Neural crest cell (in vitro differentiated cells): Measurements from ENCODE around the gene ANKH. TPM values are rescaled to one million over a fixed set of nuclear protein-coding genes. Genes with fewer than 3 reads are reported as not detected.

ENCODE experiments used
- DNase-seq: peaks from one replicate; pipeline ENCODE4 v3.0.0; 2021; ENCODE audit warnings: low read depth, mixed read lengths, low spot score
- H3K27ac Mint-ChIP-seq: one replicate; pipeline ENCODE4 v1.8.0; 2021; ENCODE audit warnings: mild to moderate bottlenecking, mixed read lengths; ENCODE audit not compliant: unreplicated experiment
- H3K27me3 Mint-ChIP-seq: 2 replicates; pipeline ENCODE4 v1.8.0; 2021; ENCODE audit warnings: low read depth, mild to moderate bottlenecking, mixed read lengths
- H3K36me3 Mint-ChIP-seq: 2 replicates; pipeline ENCODE4 v1.8.0; 2021; ENCODE audit warnings: low read depth, mild to moderate bottlenecking, mixed read lengths
- H3K4me1 Mint-ChIP-seq: 2 replicates; pipeline ENCODE4 v1.8.0; 2021; ENCODE audit warnings: mixed read lengths
- H3K4me3 Mint-ChIP-seq: one replicate; pipeline ENCODE4 v1.8.0; 2021; ENCODE audit warnings: mild to moderate bottlenecking, mixed read lengths
- H3K9me3 Mint-ChIP-seq: 2 replicates; pipeline ENCODE4 v1.8.0; 2021; ENCODE audit warnings: mixed read lengths
- CTCF ChIP-seq: fragments of 200-600 bp; sonication (generic); conservative IDR thresholded peaks from 2 replicates; pipeline ENCODE4 v1.5.0; 2021; ENCODE audit warnings: antibody characterized with exemption, mild to moderate bottlenecking
- total RNA-seq: library from RNA; stranded (reverse); gene quantifications from 2 replicates; pipeline ENCODE4 v1.2.1, GENCODE V29; 2021

ANKH gene
- total RNA-seq, 1 donor from 2014 or later: 28.6 TPM

- Mint-ChIP-seq H3K4me1 (peaks cover 9% of the 10 kb centered on the region), H3K36me3 (peaks cover 2% of the 10 kb centered on the region), H3K27ac (no peak overlapping the region), H3K4me3 (no peak overlapping the region), H3K9me3 (no peaks in the 10 kb centered on the region), H3K27me3 (no peaks in the 10 kb centered on the region)
- TF ChIP-seq CTCF: no peak
- DNase-seq: no peak
Measured at GRCh38 chr5:14681236-14681752, 190.3 kb downstream of the ANKH start.

GRCh38 chr5:14679595-14679994, 192.0 kb downstream of the ANKH start:
- Mint-ChIP-seq H3K4me3 (no peak overlapping the region), H3K36me3 (peaks cover 2% of the 10 kb centered on the region), H3K9me3 (no peaks in the 10 kb centered on the region), H3K27me3 (no peaks in the 10 kb centered on the region), H3K27ac (no peak overlapping the region), H3K4me1 (peaks cover 9% of the 10 kb centered on the region)
- DNase-seq: no peak
- no peak for TF ChIP-seq CTCF

- Mint-ChIP-seq H3K36me3 (peaks cover 5% of the 10 kb centered on the region), H3K27ac (no peak overlapping the region), H3K9me3 (no peaks in the 10 kb centered on the region), H3K4me3 (no peak overlapping the region), H3K27me3 (no peaks in the 10 kb centered on the region), H3K4me1 (peaks cover 14% of the 10 kb centered on the region)
- DNase-seq: no peak
- no peak for TF ChIP-seq CTCF
Measured at GRCh38 chr5:14678773-14679334, 192.7 kb downstream of the ANKH start.

- Mint-ChIP-seq H3K27ac (no peak overlapping the region), H3K4me1 (peaks cover 21% of the 10 kb centered on the region), H3K4me3 (no peak overlapping the region), H3K9me3 (no peaks in the 10 kb centered on the region), H3K27me3 (no peaks in the 10 kb centered on the region), H3K36me3 (peaks cover 5% of the 10 kb centered on the region)
- TF ChIP-seq CTCF: no peak
- no peak for DNase-seq
Measured at GRCh38 chr5:14676320-14676719, 195.3 kb downstream of the ANKH start.

GRCh38 chr5:14675865-14676300, 195.7 kb downstream of the ANKH start:
- Mint-ChIP-seq H3K36me3 (peaks cover 5% of the 10 kb centered on the region), H3K4me1 (peaks cover 24% of the 10 kb centered on the region), H3K27ac (no peak overlapping the region), H3K4me3 (no peak overlapping the region), H3K9me3 (no peaks in the 10 kb centered on the region), H3K27me3 (no peaks in the 10 kb centered on the region)
- TF ChIP-seq CTCF: no peak
- no peak for DNase-seq
